Measurements from ENCODE around the gene PGD. TPM values are rescaled to one million over a fixed set of nuclear protein-coding genes. Genes with fewer than 3 reads are reported as not detected.
A peak's percentile ranks its signal among the peaks of the same experiment; 100 is the strongest.
"Not testable (repeated sequence)": the region's sequence is repeated elsewhere in the genome, so short reads cannot be mapped to it uniquely, and the experiment has no call there.

The PGD gene
- total and polyA plus RNA-seq, 2 donors (not counting 1 experiment from before 2014, with no cell fraction given) = 13.7 to 56.7 TPM

GRCh38 chr1:10415211-10415930 is 16.5 kb downstream of the PGD start:
- Mint-ChIP-seq H3K27ac (peak overlapping the region; percentile 2), H3K27me3 (no peaks in the 10 kb centered on the region), H3K4me3 (no peak overlapping the region), H3K4me1 (peaks cover 4% of the 10 kb centered on the region), H3K9me3 (ENCODE audit: insufficient read depth) (no peaks in the 10 kb centered on the region)
- H3K4me3 ChIP-seq (ENCODE audit: control extremely low read depth in 1 of 5, extremely low read depth in 1 of 5, insufficient read depth in 1 of 5, low read depth in 2 of 5, low read length in 4 of 5) = no peak overlapping the region
- ATAC-seq (ENCODE audit: low read depth) (no peak), DNase-seq (peak; percentile 17)
- no peaks in the 10 kb centered on the region for H3K9me3 ChIP-seq (ENCODE audit: control extremely low read depth in 1 of 3, control insufficient read depth in 2 of 3, insufficient read depth in 1 of 3, low read length in 2 of 3)
- no peaks in the 10 kb centered on the region for H3K4me1 ChIP-seq (ENCODE audit: control insufficient read depth in 2 of 2, insufficient read depth in 2 of 2, low read length in 2 of 2)
- CTCF ChIA-PET = no interaction called here
- H3K9ac ChIP-seq (ENCODE audit: low read length) = no peak overlapping the region
- peaks cover 0 to 56% of the 10 kb centered on the region in 2 experiments for H3K36me3 ChIP-seq (replicated peaks in 1 of 2; ENCODE audit: control extremely low read depth in 1 of 2, control insufficient read depth in 1 of 2, extremely low read depth in 1 of 2, insufficient read depth in 2 of 2, low read length in 1 of 2)
- no peaks in the 10 kb centered on the region for H4K20me1 ChIP-seq (ENCODE audit: control insufficient read depth, insufficient read depth, low read length, poor library complexity, severe bottlenecking)
- 10% methylated on average over 2 of the region's 6 CpGs for WGBS (ENCODE audit: insufficient coverage)
- H3K27me3 ChIP-seq (replicated peaks in 1 of 4; ENCODE audit: control extremely low read depth in 1 of 4, control insufficient read depth in 3 of 4, insufficient read depth in 4 of 4, low read length in 3 of 4) = no peaks in the 10 kb centered on the region
- intact Hi-C loops (cut with micrococcal nuclease) = no loop called here
- no peaks in the 10 kb centered on the region for H3K79me2 ChIP-seq (ENCODE audit: control insufficient read depth, insufficient read depth, low read length)
- TF ChIP-seq CTCF (IDR thresholded peaks at IDR 0.05) (no peak), EZH2 (IDR thresholded peaks at IDR 0.05; ENCODE audit: borderline replicate concordance, insufficient read depth, low read depth, low read length, poor library complexity, severe bottlenecking) (no peak)
- H3K27ac ChIP-seq (ENCODE audit: low read length in 2 of 2) = peak overlapping the region in 1 of 2 donors; percentile 8
- H3K4me2 ChIP-seq (replicated peaks; ENCODE audit: low read depth, low read length, poor library complexity, severe bottlenecking) = no peak overlapping the region
- peak overlapping the region; percentile 14 for H2AFZ ChIP-seq (ENCODE audit: insufficient read depth, low read depth, low read length, poor library complexity, severe bottlenecking)
- POLR2A ChIA-PET = no interaction called here

GRCh38 chr1:10415967-10416366 is 17.1 kb downstream of the PGD start:
- ATAC-seq (ENCODE audit: low read depth) = not testable (repeated sequence)

DNA sequence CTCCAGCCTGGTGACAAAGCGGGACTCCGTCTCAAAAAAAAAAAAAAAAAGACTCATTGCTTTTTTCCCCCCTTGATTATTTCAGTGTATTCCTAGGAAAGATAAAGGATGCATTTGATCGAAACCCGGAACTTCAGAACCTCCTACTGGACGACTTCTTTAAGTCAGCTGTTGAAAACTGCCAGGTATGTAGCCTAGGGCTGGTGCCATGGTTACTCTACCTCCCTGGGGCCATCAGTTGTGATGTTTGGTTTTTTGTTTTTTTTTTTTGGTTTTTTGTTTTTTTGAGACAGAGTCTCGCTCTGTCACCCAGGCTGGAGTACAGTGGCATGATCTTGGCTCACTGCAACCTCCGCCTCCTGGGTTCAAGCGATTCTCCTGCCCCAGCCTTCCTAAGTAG is 19.9 kb downstream of the PGD start:
- H3K9me3 Mint-ChIP-seq (ENCODE audit: insufficient read depth); H3K79me2 ChIP-seq (ENCODE audit: control insufficient read depth, insufficient read depth, low read length); intact Hi-C loops (cut with micrococcal nuclease); H3K27ac Mint-ChIP-seq; POLR2A ChIA-PET; H3K4me2 ChIP-seq (replicated peaks; ENCODE audit: low read depth, low read length, poor library complexity, severe bottlenecking); H3K4me3 ChIP-seq (ENCODE audit: control extremely low read depth in 1 of 5, extremely low read depth in 1 of 5, insufficient read depth in 1 of 5, low read depth in 2 of 5, low read length in 4 of 5); H3K4me3 Mint-ChIP-seq; H3K4me1 ChIP-seq (ENCODE audit: control insufficient read depth in 2 of 2, insufficient read depth in 2 of 2, low read length in 2 of 2); H3K4me1 Mint-ChIP-seq; ATAC-seq (ENCODE audit: low read depth); H3K9me3 ChIP-seq (ENCODE audit: control extremely low read depth in 1 of 3, control insufficient read depth in 2 of 3, insufficient read depth in 1 of 3, low read length in 2 of 3); H4K20me1 ChIP-seq (ENCODE audit: control insufficient read depth, insufficient read depth, low read length, poor library complexity, severe bottlenecking); H3K27me3 ChIP-seq (replicated peaks in 1 of 4; ENCODE audit: control extremely low read depth in 1 of 4, control insufficient read depth in 3 of 4, insufficient read depth in 4 of 4, low read length in 3 of 4); H3K9ac ChIP-seq (ENCODE audit: low read length); H3K27ac ChIP-seq (ENCODE audit: low read length in 2 of 2); DNase-seq; H2AFZ ChIP-seq (ENCODE audit: insufficient read depth, low read depth, low read length, poor library complexity, severe bottlenecking); H3K27me3 Mint-ChIP-seq: not testable (repeated sequence)
- H3K36me3 ChIP-seq (replicated peaks in 1 of 2; ENCODE audit: control extremely low read depth in 1 of 2, control insufficient read depth in 1 of 2, extremely low read depth in 1 of 2, insufficient read depth in 2 of 2, low read length in 1 of 2) = peaks cover 0 to 33% of the 10 kb centered on the region in 2 experiments
- CTCF ChIA-PET = interaction anchor here (0.7 kb wide), 1 partner anchor 510 kb away, joined by 3 read pairs; no protein-coding TSS in a partner anchor
- WGBS (ENCODE audit: insufficient coverage) = no CpG with 5 or more reads among the region's 8 CpGs

More at GRCh38 chr1:10415967-10416366, 17.1 kb downstream of the PGD start:
- H4K20me1 ChIP-seq (ENCODE audit: control insufficient read depth, insufficient read depth, low read length, poor library complexity, severe bottlenecking); POLR2A ChIA-PET; H3K4me1 Mint-ChIP-seq; H3K27ac ChIP-seq (ENCODE audit: low read length in 2 of 2); H3K4me2 ChIP-seq (replicated peaks; ENCODE audit: low read depth, low read length, poor library complexity, severe bottlenecking); DNase-seq; H3K4me1 ChIP-seq (ENCODE audit: control insufficient read depth in 2 of 2, insufficient read depth in 2 of 2, low read length in 2 of 2); H3K9ac ChIP-seq (ENCODE audit: low read length); H3K27ac Mint-ChIP-seq; intact Hi-C loops (cut with micrococcal nuclease); CTCF ChIA-PET; H3K27me3 Mint-ChIP-seq; H3K9me3 Mint-ChIP-seq (ENCODE audit: insufficient read depth); H3K4me3 Mint-ChIP-seq; H2AFZ ChIP-seq (ENCODE audit: insufficient read depth, low read depth, low read length, poor library complexity, severe bottlenecking); H3K27me3 ChIP-seq (replicated peaks in 1 of 4; ENCODE audit: control extremely low read depth in 1 of 4, control insufficient read depth in 3 of 4, insufficient read depth in 4 of 4, low read length in 3 of 4); H3K4me3 ChIP-seq (ENCODE audit: control extremely low read depth in 1 of 5, extremely low read depth in 1 of 5, insufficient read depth in 1 of 5, low read depth in 2 of 5, low read length in 4 of 5); H3K79me2 ChIP-seq (ENCODE audit: control insufficient read depth, insufficient read depth, low read length); H3K9me3 ChIP-seq (ENCODE audit: control extremely low read depth in 1 of 3, control insufficient read depth in 2 of 3, insufficient read depth in 1 of 3, low read length in 2 of 3): not testable (repeated sequence)
- WGBS (ENCODE audit: insufficient coverage) = no CpG with 5 or more reads among the region's 1 CpG
- H3K36me3 ChIP-seq (replicated peaks in 1 of 2; ENCODE audit: control extremely low read depth in 1 of 2, control insufficient read depth in 1 of 2, extremely low read depth in 1 of 2, insufficient read depth in 2 of 2, low read length in 1 of 2) = peaks cover 0 to 52% of the 10 kb centered on the region in 2 experiments

Data from B cell (primary cell).